GM15510 (cell line): ENCODE measurements around the gene S100G.

Experiments
- POLR2A ChIP-seq: IDR thresholded peaks from 3 replicates; pipeline ENCODE4 v1.6.1; 2011; ENCODE audit warnings: borderline replicate concordance; ENCODE audit not compliant: insufficient read length; ENCODE audit errors: extremely low read depth

S100G gene

GRCh38 chrX:16649858-16650257 lies at the start of gene S100G:
TSS of gene S100G (plus strand) at chrX:16650158. CDS start at chrX:16651007, 849 bp downstream.
- TF ChIP-seq POLR2A = no peak

- TF ChIP-seq POLR2A = no peak
Measured at GRCh38 chrX:16601885-16602284, 48.1 kb upstream of the S100G start.

- no peak for TF ChIP-seq POLR2A
Measured at GRCh38 chrX:16603822-16604221, 46.1 kb upstream of the S100G start.

GRCh38 chrX:16604337-16604736 lies 45.6 kb upstream of the S100G start:
- TF ChIP-seq POLR2A = no peak

- TF ChIP-seq POLR2A = no peak
Measured at GRCh38 chrX:16606142-16606720, 43.7 kb upstream of the S100G start.

GRCh38 chrX:16610121-16610621 lies 39.8 kb upstream of the S100G start:
- no peak for TF ChIP-seq POLR2A

- TF ChIP-seq POLR2A = no peak
Measured at GRCh38 chrX:16612257-16612897, 37.6 kb upstream of the S100G start.

- no peak for TF ChIP-seq POLR2A
Measured at GRCh38 chrX:16617382-16617781, 32.6 kb upstream of the S100G start.

GRCh38 chrX:16618422-16618821 lies 31.5 kb upstream of the S100G start:
- no peak for TF ChIP-seq POLR2A

GRCh38 chrX:16619024-16619423 lies 30.9 kb upstream of the S100G start:
- no peak for TF ChIP-seq POLR2A

- no peak for TF ChIP-seq POLR2A
Measured at GRCh38 chrX:16628946-16629595, 20.9 kb upstream of the S100G start.

GRCh38 chrX:16629909-16630308 lies 20.0 kb upstream of the S100G start:
- no peak for TF ChIP-seq POLR2A

GRCh38 chrX:16633754-16634153 lies 16.2 kb upstream of the S100G start:
- no peak for TF ChIP-seq POLR2A

- no peak for TF ChIP-seq POLR2A
Measured at GRCh38 chrX:16635040-16635439, 14.9 kb upstream of the S100G start.

GRCh38 chrX:16635596-16635995 lies 14.4 kb upstream of the S100G start:
- TF ChIP-seq POLR2A = no peak

- TF ChIP-seq POLR2A = no peak
Measured at GRCh38 chrX:16638533-16638932, 11.4 kb upstream of the S100G start.
